COLO668 (cell line): ENCODE data around the gene UCKL1.
A peak's percentile ranks its signal among the peaks of the same experiment; 100 is the strongest.
"Not testable (repeated sequence)": the region's sequence is repeated elsewhere in the genome, so short reads cannot be mapped to it uniquely, and the experiment has no call there.

ENCODE experiments used
- DNase-seq: peaks from one replicate; lab custom pipeline; 2025; ENCODE audit not compliant: unreplicated experiment; lab: John Stamatoyannopoulos, UW

Gene UCKL1

GRCh38 chr20:63955827-63956663 lies at the start of gene UCKL1:
Gene UCKL1 (minus strand): TSS chr20:63956416. CDS start chr20:63956372, 44 bp downstream.
- peak; percentile 97 for DNase-seq

GRCh38 chr20:64005394-64005793 lies 49.2 kb upstream of the UCKL1 start:
- DNase-seq: no peak

- no peak for DNase-seq
Observed at GRCh38 chr20:64003960-64004725, 47.9 kb upstream of the UCKL1 start.

DNA sequence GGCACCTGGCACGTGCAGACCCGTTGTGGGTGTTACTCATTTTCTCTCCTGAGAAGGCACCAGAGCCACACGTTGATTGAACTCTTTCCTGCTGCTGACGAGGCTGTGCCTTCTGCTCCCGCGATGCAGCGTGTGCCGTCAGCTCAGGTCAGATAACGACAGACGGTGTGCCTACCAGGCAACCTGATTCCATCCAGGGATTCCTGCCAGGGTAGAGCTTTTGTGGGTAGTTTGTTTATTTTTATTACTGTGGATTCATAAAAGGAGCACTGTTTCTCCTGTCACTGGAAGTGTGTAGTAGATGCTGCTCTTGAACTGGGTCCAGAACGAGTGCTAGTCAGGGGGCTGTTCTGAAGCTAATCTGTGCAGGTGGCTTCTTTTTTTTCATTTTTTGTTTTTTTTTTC lies 45.4 kb upstream of the UCKL1 start:
- peak; percentile 13 for DNase-seq

DNA sequence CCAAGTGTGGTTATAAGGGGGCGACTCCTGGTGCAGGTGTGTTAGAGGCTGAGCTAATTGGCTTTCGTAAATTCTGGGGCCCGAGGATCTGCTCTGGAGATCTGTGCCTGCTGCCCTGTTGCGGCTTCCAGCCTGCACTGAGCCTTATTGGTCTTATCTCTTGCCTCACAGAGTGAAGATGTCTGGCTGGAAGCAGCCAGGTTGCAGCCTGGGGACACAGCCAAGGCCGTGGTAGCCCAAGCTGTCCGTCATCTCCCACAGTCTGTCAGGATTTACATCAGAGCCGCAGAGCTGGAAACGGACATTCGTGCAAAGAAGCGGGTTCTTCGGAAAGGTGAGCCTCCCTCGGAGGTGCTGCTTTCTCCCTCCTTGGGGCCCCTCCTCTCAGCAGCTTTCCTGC lies 44.7 kb upstream of the UCKL1 start:
- no peak for DNase-seq

GRCh38 chr20:63982937-63983336 lies 26.7 kb upstream of the UCKL1 start:
- no peak for DNase-seq

GRCh38 chr20:63980806-63981728 lies 24.9 kb upstream of the UCKL1 start, which contains the start of gene PRPF6:
Gene PRPF6 (plus strand): TSS chr20:63981132. CDS start chr20:63981246, 114 bp downstream.
- DNase-seq: peak; percentile 99

DNA sequence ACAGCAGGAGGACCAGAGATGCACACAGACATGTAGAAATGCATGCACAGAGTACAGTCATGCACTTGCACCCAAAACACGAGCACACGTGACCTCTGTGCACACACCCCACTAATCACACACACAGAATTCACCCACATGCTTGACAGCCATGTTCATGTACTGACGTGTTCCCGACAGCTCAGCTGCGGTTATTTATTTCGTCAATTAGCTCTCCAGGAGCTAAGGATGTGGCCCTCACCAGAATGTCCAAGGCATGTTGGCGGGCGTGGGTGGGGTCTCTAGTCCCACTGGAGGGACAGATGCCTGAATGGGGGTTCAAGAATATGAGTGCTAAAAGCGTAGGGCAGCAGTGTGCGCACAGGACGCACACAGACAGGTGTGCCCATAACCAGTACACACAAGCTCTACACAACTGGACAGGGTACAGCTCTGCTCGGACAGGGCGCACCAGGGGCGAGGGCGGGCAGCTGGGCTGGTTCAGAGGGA lies 24.1 kb upstream of the UCKL1 start:
- DNase-seq: no peak

GRCh38 chr20:63979557-63980316 lies 23.5 kb upstream of the UCKL1 start, which contains the start of gene SAMD10:
Gene SAMD10 (minus strand): TSS chr20:63979642. CDS start chr20:63979467, 175 bp downstream.
- DNase-seq: peak; percentile 90

DNA sequence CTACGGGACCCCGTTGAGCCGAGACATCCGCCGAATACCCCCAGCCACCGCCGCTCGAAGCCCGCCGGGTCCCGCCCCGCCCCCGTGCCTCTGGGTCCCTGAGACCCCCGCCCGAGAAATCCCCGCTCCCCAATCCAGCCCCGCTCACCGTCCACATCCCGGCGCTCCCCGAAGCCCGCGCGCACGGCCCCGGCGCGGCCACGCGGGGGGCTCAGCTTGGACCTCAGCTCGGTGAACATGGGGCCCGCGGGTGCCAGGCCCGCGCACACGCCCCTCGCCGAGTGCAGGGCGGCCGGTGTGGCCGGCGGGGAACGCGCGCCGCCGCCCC lies 23.0 kb upstream of the UCKL1 start:
- DNase-seq: no peak

GRCh38 chr20:63978319-63979228 lies 22.4 kb upstream of the UCKL1 start:
- peak; percentile 96 for DNase-seq

DNA sequence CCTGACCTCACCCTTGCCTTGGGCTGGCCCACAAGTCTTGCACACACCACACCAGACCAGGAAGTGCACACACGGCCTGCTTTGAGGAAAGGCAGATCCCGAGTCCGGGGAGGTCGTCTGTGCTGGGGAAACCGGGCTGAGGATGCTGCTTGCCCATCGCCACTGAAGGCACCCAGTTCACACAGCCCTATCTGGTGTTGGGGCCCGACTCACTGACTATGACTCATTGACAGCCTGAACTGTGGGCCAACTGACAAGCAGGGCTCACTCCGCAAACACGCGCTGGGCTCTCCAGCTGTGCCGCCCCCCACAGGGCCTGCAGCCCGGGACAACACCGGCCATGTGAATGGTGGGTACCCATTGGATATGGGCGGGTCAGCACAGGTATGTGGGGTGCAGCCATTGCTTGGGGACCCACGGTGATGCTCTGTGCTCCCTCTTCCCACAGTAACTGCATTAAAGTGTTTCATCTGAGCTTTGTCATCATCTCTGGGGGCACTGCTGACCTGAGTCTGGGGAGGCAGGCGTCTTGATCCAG lies 21.6 kb upstream of the UCKL1 start:
- DNase-seq: peak; percentile 60

DNA sequence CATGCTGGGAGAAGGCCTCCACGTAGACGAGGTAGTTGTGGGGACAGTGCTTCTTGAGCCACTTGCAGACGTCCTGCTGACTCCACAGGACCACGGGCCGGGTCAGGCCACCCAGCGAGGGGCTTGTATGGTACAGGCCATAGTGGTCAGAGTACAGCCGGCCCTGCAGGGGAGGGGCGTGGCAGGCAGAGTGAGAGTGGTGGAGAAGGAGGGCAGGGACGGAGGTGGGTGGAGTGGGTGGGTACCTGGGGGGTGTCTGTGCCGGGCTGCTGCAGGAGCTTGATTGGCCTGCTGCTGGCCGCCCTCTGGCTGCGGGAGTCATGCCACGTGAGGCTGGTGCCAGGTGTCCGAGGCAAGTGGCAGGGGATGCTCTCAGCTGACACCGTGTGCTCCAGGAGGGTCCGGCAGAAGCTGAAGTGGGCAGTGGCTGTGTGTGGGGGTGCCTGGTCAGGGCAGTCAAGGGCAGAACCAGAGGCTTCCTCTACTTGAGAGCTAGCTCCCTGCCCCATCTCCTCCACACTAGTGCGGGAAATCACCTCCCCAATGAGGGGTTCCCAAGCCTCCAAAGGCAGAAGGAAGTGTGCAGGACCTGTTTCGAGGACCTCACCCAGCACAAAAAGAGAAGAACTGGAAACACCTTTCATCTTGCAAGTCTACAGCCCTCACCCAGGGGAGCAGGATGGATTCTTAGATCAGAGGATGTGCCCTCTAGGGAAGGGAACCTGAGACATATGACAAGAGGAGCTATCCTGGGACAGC lies 20.9 kb upstream of the UCKL1 start:
- DNase-seq: no peak

DNA sequence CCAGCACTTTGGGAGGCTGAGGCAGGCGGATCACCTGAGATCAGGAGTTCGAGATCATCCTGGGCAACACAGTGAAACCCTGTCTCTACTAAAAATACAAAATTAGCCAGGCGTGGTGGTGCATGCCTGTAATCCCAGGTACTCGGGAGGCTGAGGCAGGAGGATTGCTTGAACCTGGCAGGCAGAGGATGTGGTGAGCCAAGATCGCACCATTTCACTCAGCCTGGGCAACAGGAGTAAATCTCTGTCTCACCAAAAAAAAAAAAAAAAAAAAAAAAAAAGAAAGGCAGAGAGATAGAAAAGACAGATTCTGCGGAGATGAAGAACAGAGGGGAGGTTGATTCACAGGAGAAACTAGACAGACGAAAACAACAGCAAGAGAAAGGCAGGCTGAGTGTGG lies 20.3 kb upstream of the UCKL1 start:
- DNase-seq: not testable (repeated sequence)

DNA sequence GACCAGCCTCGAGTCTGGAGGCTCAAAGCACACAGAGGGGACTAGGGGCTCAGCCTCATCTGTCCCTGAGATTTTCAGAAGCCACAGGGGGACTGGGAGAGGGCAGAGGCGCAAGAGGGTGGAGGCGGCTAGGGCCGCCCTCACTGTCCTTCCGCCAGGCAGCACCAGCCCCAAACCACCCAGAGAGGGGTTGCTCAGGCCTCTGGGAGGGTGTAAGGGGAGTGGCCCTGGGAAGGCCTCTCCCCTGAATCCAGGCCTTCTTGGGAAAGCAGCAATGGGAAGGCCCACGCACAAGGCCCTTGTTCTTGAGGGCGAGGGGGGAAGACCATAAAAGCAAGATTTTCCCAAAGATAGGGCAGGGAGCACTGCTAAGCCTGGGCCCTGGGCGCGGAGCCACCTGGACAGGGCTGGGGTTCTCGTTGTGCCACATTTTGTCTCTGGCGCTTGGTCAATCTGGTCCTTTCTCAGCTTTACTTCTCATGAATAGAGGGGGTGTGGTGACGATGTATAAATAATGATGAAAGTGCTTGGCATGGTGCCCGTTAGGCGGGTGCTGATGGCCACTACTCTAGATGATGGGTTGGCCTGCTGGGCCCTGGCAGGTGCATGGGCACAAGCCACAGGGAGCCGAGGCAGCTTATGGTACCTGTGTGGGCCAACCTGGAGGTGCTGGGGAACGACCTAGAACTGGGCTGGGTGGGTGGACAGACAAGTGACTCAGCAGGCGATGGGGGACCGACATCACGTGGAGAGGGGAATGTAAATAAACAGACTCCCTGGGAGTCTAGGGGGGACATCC lies 18.4 kb upstream of the UCKL1 start:
- peak; percentile 98 for DNase-seq

- peak; percentile 87 for DNase-seq
Observed at GRCh38 chr20:63973636-63974401, 17.6 kb upstream of the UCKL1 start.

DNA sequence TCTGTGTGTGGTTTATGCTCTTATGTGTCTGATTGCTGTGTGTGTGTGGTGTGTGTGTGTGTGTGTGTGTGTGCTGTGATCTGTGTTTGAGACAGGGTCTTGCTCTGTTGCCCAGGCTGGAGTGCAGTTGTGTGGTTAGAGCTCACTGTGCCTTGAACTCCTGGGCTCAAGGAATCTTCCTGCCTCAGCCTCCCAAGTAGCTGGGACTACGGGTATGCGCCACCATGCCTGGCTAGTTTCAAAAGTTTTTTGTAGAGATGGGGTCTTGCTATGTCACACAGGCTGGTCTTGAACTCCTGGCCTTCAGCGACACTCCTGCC lies 16.9 kb upstream of the UCKL1 start:
- no peak for DNase-seq
